SKM-1 treated with dmso at 0.1 percent for 144 hours (cell line): ENCODE data around the gene WIPF3.
"Not testable (repeated sequence)": the region's sequence is repeated elsewhere in the genome, so short reads cannot be mapped to it uniquely, and the experiment has no call there.

Experiments used
- DNase-seq: peaks from one replicate; lab custom pipeline; 2025; ENCODE audit not compliant: unreplicated experiment; lab: John Stamatoyannopoulos, UW

The WIPF3 gene

GRCh38 chr7:29948587-29948986 is 142.3 kb downstream of the WIPF3 start:
- no peak for DNase-seq

DNA sequence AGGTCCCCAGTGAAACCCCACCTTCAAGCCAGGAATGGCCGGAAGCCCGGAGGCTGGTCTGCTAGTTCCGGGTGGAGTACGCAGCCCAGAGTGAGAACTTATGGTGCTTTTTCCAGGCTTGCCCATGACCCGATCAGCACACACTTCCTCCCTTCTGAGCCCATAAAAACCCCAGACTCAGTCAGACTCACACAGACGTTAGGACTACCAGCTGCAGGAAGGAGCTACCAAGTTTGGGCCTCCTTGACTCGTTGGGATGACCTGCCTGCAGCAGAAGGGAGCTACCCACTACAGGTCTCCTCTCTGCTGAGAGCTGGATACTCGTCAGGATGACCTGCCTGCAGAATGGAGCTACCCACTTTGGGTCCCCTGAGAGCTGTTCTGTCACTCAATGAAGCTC is 144.2 kb downstream of the WIPF3 start:
- no peak for DNase-seq

- DNase-seq, result no peak
Observed at GRCh38 chr7:29951206-29951605, 144.9 kb downstream of the WIPF3 start.

DNA sequence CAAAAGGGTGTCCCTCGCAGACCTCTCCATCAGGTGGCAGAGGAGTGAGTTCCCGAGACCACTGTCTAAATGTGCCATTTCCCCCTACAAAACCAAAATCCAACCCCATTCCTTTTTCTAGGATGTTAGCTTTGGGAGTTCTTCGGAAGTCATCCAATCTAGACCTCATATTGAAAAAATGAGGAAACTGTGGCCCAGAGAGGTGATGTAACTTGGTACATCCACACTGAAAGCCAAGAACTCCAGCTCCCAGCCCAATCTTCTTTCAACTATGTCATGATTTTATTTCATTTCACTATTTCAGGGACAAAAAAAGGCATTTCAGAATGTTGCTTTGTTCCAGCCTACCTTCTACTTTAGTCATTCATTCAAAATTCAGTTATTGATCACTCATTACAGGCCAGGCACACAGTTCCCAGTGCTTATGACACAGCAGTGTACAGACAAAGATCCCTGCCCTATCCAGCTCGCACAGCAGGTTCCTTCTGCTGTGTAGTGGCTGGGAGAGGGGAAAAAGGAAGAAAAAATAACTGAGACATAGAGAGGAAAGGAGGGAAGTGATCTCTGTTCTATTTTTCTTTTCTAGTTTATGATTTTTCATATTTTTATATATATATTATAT is 147.5 kb downstream of the WIPF3 start:
- peak; percentile 33 for DNase-seq

DNA sequence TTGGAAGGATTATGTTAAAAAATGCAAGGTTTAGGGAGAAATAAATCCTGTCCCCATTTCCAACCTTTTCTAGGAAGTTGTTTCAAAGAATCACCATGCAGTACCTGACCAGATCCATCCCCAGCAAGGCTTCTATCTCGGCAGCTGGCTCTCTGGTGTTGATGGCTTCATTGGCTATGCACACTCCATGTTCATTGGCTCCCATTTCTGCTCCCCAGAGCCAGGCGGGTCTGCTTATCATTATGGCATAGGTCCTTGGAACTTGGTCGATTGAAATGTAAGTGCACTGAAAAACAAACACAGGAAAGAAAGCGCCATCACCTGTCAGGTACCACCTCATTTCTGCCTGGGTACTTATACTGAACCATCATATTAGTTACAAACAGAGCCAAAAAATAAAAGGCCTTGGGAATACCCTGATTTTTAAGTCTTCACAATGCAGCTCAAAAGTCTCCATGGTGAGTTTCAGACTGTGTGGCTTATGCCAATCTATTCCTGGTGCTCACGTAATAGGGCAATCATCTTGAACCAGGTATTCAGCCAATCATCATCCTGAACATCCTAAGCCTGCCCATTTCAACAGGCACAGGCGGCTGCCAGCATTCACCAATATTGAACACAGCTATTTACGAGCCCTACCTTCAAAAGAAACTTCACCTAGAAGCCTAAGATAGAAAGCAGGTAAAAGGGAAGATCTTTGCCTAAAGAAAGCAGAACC is 148.9 kb downstream of the WIPF3 start:
- no peak for DNase-seq

GRCh38 chr7:29955799-29956486 is 149.6 kb downstream of the WIPF3 start:
- DNase-seq, result peak; percentile 95

GRCh38 chr7:29956487-29956836 is 150.2 kb downstream of the WIPF3 start:
- DNase-seq, result no peak

DNA sequence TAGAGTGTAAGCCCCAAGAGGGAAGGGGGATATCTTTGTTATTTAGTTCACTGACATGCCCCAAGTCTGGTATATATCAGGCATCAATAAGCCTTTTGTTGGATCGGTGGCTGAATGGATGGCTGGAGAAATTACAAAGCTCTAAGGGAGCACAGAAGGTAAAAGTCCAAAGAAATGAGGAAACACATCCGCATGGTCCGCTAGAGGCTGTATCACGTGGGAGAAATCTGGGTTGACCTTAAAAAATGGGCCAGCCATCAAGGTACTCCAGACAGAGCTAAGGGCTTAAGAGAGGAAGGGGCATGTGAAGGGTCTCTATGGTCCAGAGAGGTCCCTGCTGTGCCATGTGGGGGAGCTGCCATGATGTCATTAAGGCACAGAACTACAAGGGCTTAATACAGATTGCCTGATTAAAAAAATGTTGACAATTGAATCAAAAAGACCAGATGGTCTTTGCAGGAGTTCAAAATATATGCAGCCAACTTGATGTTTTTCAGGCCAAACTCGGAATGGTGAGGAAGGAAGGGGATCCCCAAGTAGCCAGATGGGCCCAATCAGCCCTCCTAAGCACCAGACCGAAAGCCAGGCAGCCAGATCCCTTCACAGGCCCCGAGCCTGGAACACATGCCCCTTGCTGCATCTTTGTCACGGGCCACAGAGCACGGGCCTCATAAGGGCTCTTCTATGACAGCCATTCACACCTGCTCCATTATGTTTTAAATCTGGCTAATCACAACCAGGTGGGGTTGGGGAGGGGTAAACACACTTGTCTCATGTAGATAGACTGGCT is 151.4 kb downstream of the WIPF3 start:
- DNase-seq, result no peak

- DNase-seq, result no peak
Observed at GRCh38 chr7:29958667-29959358, 152.5 kb downstream of the WIPF3 start.

- DNase-seq, result not testable (repeated sequence)
Observed at GRCh38 chr7:29961611-29962010, 155.3 kb downstream of the WIPF3 start.

GRCh38 chr7:29962035-29962434 is 155.7 kb downstream of the WIPF3 start:
- DNase-seq, result no peak

DNA sequence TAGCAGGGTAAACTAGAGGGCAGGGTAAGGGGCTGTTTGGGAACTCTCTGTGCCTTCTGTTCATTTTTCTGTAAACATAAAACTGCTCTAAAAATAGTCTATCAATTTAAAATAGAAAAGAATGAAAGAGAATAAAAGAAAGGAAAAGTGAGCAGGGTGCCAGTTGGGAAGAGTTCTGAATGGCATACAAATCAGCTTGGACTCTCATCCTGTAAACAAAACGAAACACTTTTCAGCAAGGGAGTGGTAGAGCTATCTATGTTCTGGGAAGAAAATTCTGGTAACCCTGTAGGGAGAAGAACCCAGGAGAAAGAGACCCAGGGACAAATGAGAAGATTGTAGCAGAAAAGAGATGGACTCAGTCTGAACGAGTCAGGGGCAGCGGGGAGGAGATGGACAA is 158.7 kb downstream of the WIPF3 start:
- DNase-seq, result no peak
